Ishikawa (cell line): Measurements from ENCODE around the gene STRN3.
A peak's percentile ranks its signal among the peaks of the same experiment; 100 is the strongest.

ENCODE experiments used
- CEBPB ChIP-seq: IDR thresholded peaks from 2 replicates; pipeline ENCODE4 v1.6.1; 2012
- CREB1 ChIP-seq: IDR thresholded peaks from 2 replicates; pipeline ENCODE4 v1.6.1; 2012; ENCODE audit warnings: low read depth
- EGR1 ChIP-seq: IDR thresholded peaks from 2 replicates; pipeline ENCODE4 v1.6.1; 2012
- EP300 ChIP-seq: IDR thresholded peaks from 2 replicates; pipeline ENCODE4 v1.6.1; 2012; ENCODE audit warnings: borderline replicate concordance
- FOXM1 ChIP-seq: IDR thresholded peaks from 2 replicates; pipeline ENCODE4 v1.6.1; 2012; ENCODE audit warnings: low read depth, borderline replicate concordance
- MAX ChIP-seq: IDR thresholded peaks from 2 replicates; pipeline ENCODE4 v1.6.1; 2012
- NFIC ChIP-seq: IDR thresholded peaks from 2 replicates; pipeline ENCODE4 v1.6.1; 2012
- RAD21 ChIP-seq: IDR thresholded peaks from 2 replicates; pipeline ENCODE4 v1.6.1; 2012; ENCODE audit warnings: low read depth
- REST ChIP-seq: IDR thresholded peaks from 2 replicates; pipeline ENCODE4 v1.6.1; 2012; ENCODE audit warnings: low read depth, mild to moderate bottlenecking
- TAF1 ChIP-seq: IDR thresholded peaks from 2 replicates; pipeline ENCODE4 v1.6.1; 2012; ENCODE audit warnings: low read depth, mild to moderate bottlenecking
- TCF12 ChIP-seq: IDR thresholded peaks from 2 replicates; pipeline ENCODE4 v1.6.1; 2012; ENCODE audit warnings: low read depth
- TEAD4 ChIP-seq: IDR thresholded peaks from 2 replicates; pipeline ENCODE4 v1.6.1; 2012
- USF1 ChIP-seq: IDR thresholded peaks from 2 replicates; pipeline ENCODE4 v1.6.1; 2012
- YY1 ChIP-seq: IDR thresholded peaks from 2 replicates; pipeline ENCODE4 v1.6.1; 2012; ENCODE audit warnings: low read depth
- ZBTB7A ChIP-seq: IDR thresholded peaks from 2 replicates; pipeline ENCODE4 v1.6.1; 2012; ENCODE audit warnings: low read depth

The STRN3 gene

GRCh38 chr14:30957813-30958370, 68.3 kb downstream of the STRN3 start:
- TF ChIP-seq YY1: no peak
- no peak for TF ChIP-seq TCF12

- TF ChIP-seq RAD21 (no peak), TCF12 (no peak), CREB1 (no peak), TEAD4 (no peak), EGR1 (no peak), TAF1 (no peak), MAX (no peak), CEBPB (no peak), NFIC (no peak), REST (no peak), FOXM1 (no peak), USF1 (no peak), ZBTB7A (no peak), YY1 (no peak), EP300 (no peak)
Observed at GRCh38 chr14:30949651-30950050, 76.5 kb downstream of the STRN3 start.

GRCh38 chr14:30943694-30944093, 82.5 kb downstream of the STRN3 start:
- TF ChIP-seq RAD21 (no peak), NFIC (no peak), MAX (no peak), TAF1 (no peak), EP300 (no peak), USF1 (no peak), TCF12 (no peak), FOXM1 (no peak), ZBTB7A (no peak), CREB1 (no peak), TEAD4 (no peak), YY1 (no peak), CEBPB (no peak), EGR1 (no peak), REST (no peak)

- TF ChIP-seq MAX: no peak
Observed at GRCh38 chr14:30940886-30941285, 85.3 kb downstream of the STRN3 start.

- no peak for TF ChIP-seq FOXM1
- TF ChIP-seq CEBPB: peak; percentile 41
Observed at GRCh38 chr14:30938617-30939016, 87.6 kb downstream of the STRN3 start.

- TF ChIP-seq TAF1: no peak
- no peak for TF ChIP-seq NFIC
- TF ChIP-seq ZBTB7A: no peak
- no peak for TF ChIP-seq FOXM1
- no peak for TF ChIP-seq YY1
- TF ChIP-seq USF1: no peak
- no peak for TF ChIP-seq EP300
- TF ChIP-seq MAX: no peak
- TF ChIP-seq TEAD4: no peak
- no peak for TF ChIP-seq REST
- no peak for TF ChIP-seq RAD21
Observed at GRCh38 chr14:30935445-30935844, 90.7 kb downstream of the STRN3 start.
